ENCODE results near the gene RPLP2.

The RPLP2 gene

DNA sequence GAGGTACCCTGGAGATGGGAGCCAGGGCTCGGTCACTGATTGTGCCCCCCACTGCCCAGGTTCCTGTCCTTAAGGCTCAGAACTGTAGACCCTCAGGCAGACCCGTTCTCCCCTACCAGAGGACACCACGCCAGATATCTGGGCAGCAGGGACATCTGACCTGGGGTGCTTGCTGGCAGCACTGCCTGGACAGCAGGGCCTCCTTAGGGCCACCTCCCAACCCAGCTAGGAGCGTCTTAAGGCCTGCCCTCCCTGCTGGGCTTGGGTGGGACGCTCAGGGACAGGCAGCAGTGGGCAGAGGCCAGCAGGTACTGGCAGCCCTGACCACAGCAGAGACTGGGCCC lies 29.5 kb downstream of the RPLP2 start:
- no peak for DNase-seq

- no peak for DNase-seq
Measured at GRCh38 chr11:839875-840617, 30.3 kb downstream of the RPLP2 start.

DNA sequence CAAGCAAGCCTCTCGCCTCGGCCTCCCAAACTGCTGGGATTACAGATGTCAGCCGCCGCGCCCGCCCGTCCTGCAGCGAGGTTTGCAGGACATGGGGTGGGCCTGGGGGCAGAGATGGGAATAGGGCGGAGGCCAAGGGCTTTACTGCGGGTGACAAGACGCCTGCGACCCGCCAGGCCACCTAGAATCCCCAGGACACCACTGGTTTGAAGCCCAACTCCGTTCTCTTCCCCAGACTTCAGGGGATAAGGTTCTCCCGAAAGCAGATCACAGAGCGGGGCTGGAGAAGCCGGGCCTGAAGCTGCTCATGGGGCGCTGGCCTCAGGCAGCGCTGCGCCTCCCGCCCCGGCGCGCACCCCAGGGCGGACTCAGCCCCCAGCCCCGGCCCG lies 32.2 kb downstream of the RPLP2 start:
- no peak for DNase-seq

GRCh38 chr11:842370-843002 lies 32.7 kb downstream of the RPLP2 start, which contains the start of the genes POLR2L and TSPAN4:
TSS of gene POLR2L (minus strand) at chr11:842529. CDS start at chr11:842508, 21 bp downstream.
TSS of gene TSPAN4 (plus strand) at chr11:842852. CDS start at chr11:850305, 7,453 bp downstream.
- DNase-seq, result peak; percentile 87

- no peak for DNase-seq
Measured at GRCh38 chr11:843086-843734, 33.4 kb downstream of the RPLP2 start.

- DNase-seq, result no peak
Measured at GRCh38 chr11:843818-844692, 34.3 kb downstream of the RPLP2 start.

- no peak for DNase-seq
Measured at GRCh38 chr11:844693-845644, 35.2 kb downstream of the RPLP2 start.

DNA sequence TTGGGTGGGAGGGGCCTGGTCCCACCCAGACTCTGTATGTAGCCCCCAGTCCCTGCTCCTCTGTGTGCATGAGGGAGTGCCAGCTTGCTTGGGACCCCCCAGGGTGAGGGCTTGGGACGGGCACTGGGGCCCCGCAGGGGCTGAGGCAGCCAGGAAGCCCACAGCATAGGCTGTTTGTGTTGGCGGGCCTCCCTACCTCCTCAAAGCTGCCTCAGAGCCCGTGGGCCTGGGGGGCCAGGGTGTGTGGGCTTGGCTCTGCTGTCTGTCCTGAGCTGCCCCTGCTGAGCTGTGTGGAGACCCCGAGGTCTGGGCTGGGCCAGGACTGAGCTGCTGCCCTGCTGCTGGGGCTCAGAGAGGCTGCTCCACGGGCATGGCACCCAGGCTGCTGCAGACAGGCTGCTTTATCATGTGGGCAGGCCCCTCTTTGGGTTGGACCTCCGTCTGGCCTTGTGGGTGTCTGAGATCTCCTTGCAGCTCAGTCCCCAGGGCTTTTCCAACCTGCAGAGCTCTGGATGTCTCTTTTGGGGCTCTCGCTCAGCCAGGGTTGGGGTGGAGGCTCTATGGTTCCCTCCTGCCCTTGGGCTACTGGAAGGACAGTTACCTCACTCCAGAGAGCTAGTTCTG lies 36.2 kb downstream of the RPLP2 start:
- no peak for DNase-seq

DNA sequence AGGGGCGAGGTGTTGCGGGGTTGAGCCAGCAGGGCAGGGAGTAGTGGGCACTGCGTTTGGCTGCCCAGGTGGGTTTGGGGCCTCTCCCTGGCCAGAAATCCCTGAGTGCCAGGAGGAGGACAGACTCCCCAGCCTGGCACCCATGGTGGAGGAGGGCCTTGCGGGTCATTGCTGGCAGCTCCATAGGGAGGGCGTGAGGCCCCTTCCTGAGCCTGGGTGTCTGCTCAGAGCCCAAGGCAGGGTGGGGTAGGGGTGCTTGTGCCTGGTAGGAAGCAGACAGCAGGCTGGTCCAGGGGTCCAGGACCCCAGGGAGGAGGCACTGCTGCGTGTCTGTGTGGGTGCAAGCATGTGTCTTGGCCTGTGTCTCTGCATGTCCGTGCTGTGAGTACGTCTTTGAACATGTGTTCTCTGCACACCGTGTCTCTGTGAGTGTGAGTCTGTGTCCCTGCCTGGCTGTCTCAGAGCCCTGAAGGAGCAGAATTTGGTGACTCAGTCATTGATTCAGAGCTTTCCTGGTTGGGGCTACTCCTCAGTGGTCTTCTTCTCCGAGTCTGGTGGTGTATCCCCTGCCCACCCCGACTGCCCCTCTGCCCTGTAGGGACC lies 36.8 kb downstream of the RPLP2 start:
- DNase-seq, result no peak

DNA sequence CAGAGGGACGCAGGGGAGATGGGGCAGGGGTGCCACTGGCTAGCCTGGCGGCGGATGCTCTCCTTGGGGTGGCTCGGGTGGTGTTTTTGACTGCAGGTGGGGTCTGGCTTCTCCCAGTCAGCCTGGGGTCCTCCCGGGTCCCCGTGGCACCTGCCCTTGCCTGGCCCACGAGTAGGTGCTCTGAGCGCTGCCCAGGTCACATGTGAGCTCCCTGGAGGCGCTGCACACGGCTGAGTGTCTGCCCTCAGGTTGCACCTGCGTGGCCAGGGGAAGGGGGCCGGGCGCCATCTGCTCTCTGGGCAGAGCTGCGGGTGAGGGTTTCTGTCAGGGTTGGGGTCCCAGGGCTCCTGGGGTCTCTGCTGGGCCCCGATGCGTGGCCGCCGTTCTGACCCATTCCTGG lies 38.1 kb downstream of the RPLP2 start:
- DNase-seq, result no peak

GRCh38 chr11:848380-848931 lies 38.7 kb downstream of the RPLP2 start:
- peak; percentile 54 for DNase-seq

DNA sequence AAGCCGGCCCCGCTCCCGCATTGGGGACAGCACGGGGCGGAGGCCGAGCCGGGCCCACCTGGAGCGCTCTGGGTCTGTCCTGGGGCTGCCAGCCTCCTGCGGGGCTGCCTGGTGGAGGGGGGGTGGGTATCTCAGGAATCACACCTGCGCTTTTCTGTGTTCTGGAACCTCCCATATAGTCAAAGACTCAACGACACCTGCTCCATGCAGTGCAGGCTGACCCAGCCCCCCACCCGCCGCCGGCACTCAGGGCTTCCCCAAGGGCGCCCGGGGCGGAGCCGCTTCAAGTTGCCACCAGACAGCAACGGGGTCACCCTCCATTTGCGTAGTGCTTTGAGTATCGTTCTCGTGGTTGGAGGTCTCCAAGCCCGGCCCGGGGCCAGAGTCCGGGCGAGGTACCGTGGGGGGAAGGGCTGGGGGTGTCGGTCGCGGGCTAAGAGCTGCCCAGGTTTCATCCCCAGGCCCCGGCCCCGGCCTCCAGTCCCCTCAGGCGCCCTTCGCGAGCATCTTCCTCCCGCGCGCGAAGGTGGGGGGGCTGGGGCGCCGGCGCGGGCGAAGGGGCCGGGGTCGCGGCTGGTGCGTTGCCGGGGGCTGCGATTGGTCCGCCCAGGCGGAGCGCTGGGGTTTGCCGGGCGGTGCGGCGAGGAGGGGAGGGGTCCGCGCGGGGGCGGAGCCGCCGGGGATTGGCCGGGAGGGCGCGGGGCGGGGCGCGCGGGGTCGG lies 39.5 kb downstream of the RPLP2 start:
- peak; percentile 19 for DNase-seq

GRCh38 chr11:849951-850774 lies 40.4 kb downstream of the RPLP2 start:
- DNase-seq, result no peak

DNA sequence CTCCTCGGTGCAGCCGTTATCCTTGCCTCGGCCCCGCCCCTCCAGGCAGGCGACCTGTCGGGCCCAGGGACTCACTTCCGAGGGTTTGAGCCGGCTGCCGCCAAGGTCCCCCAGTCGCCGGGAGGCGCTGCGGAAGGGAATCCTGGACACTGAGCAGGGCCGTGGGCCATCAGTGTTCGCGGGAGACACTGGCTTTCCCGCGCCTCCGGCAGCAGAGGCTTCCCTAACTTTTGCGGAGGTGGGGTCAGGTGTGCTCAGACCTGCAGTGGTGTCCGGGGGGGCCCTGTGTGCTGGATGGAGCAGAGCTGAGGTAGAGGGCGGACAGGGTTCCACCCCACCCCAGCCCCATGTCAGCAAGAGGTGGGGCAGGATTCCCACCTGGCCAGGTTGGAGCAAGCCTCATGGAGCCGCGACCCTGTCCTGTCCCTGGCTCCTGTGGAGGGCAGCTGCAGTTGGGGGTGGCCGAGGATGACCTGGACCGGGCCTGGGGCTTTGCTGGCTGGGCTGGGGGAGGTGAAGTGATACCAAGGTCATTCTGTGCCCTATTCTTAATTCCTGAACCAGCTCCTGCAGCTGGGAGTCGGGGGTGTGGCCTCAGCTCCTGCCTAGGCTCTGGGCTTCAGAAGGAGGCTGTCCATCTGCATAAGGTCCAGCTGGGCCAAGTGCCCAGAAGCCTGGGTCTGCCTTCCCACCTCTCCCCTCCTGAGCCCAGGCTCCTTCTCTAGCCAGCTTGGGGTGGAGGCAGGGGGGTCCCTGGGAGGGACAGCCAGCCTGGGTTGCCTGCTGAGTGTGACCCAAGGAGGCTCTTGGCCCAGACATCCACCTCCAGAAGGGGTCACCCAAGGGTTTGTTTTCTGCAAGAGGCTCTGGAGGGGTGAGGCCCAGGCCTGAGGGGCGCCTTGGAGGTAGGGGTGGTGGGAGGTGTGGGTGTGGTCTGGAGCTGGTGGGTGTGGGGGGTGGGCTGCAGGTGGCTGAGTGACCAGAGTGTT lies 41.3 kb downstream of the RPLP2 start:
- no peak for DNase-seq

GRCh38 chr11:852762-853161 lies 43.0 kb downstream of the RPLP2 start:
- DNase-seq, result no peak

- no peak for DNase-seq
Measured at GRCh38 chr11:853682-854448, 44.1 kb downstream of the RPLP2 start.

Measured in stimulated activated naive CD4-positive, alpha-beta T cell treated with Interleukin-2 at 50 U/mL for 16 hours (primary cell).